ENCODE measurements around the gene VPS37D.

DNA sequence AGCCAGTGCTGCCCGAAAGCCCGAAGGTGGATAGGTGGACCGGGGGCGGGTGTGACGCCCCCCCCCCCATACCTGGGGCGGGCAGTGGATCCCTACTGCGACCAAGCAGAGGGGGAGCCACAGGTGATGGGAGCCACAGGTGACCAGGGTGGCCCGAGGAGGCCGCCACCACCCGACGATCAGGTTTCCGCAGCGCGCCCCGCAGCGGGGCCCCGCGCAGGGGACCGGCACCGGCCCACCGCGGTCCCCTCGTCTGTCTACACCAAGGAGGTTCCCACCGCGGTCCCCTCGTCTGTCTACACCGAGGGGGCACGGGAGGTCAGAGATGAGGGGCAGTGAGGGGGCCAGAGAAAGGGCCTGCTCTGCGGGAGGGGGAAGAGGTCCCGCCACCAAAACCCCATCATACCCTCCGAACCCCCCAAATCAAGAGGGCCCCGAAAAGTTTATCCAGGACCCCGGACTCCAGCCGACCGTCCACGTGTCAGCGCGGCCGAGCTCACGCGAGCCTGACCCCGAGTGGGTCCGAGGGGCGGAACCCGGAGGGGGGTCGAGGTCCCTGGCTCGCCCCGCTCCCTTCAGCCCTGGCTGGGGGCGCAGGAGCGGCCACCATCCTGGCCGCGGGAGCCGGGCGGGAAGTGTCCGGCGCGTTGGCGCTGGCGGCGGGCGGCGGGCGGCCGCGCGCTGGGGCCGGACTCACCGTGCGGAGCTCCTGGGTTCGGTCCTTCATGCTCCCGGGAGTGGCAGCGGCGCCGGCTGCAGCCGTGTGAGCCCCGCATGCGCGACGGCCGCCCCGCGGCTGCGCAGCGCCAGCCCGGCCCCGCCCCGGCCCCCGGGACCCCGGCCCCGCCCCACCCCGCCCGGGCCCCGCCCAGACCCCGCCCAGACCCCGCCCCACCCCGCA, 51.5 kb downstream of the VPS37D start, which contains the start of gene STX1A:
- TF ChIP-seq CTCF (IDR thresholded peaks at IDR 0.05): no peak
- TF ChIP-seq POLR2A (IDR thresholded peaks at IDR 0.05): no peak
